Measurements from ENCODE around the gene ARID3B.
"Not testable (repeated sequence)": the region's sequence is repeated elsewhere in the genome, so short reads cannot be mapped to it uniquely, and the experiment has no call there.

The ARID3B gene

GRCh38 chr15:74519311-74519710 is 21.7 kb upstream of the ARID3B start:
- DNase-seq (no peak), ATAC-seq (replicated peaks) (no peak)
- Mint-ChIP-seq H3K27ac (no peak overlapping the region), H3K27me3 (no peaks in the 10 kb centered on the region), H3K4me1 (ENCODE audit: low read depth in 2 of 2) (no peaks in the 10 kb centered on the region), H3K36me3 (ENCODE audit: insufficient read depth) (no peaks in the 10 kb centered on the region), H3K4me3 (no peak overlapping the region), H3K9me3 (no peaks in the 10 kb centered on the region)

GRCh38 chr15:74520407-74520806 is 20.6 kb upstream of the ARID3B start:
- H3K4me3 Mint-ChIP-seq: no peak overlapping the region
- H3K36me3 Mint-ChIP-seq (ENCODE audit: insufficient read depth): no peaks in the 10 kb centered on the region
- H3K4me1 Mint-ChIP-seq (ENCODE audit: low read depth in 2 of 2): no peaks in the 10 kb centered on the region
- ATAC-seq (replicated peaks): no peak
- no peak for DNase-seq
- H3K9me3 Mint-ChIP-seq: no peaks in the 10 kb centered on the region
- H3K27ac Mint-ChIP-seq: no peak overlapping the region
- no peaks in the 10 kb centered on the region for H3K27me3 Mint-ChIP-seq

GRCh38 chr15:74523982-74524381 is 17.0 kb upstream of the ARID3B start:
- H3K36me3 Mint-ChIP-seq (ENCODE audit: insufficient read depth): no peaks in the 10 kb centered on the region
- no peaks in the 10 kb centered on the region for H3K9me3 Mint-ChIP-seq
- H3K4me1 Mint-ChIP-seq (ENCODE audit: low read depth in 2 of 2): no peaks in the 10 kb centered on the region
- no peak overlapping the region for H3K27ac Mint-ChIP-seq
- DNase-seq (no peak), ATAC-seq (replicated peaks) (no peak)
- no peak overlapping the region for H3K4me3 Mint-ChIP-seq
- no peaks in the 10 kb centered on the region for H3K27me3 Mint-ChIP-seq

- ATAC-seq (replicated peaks) (no peak), DNase-seq (no peak)
- no peaks in the 10 kb centered on the region for H3K27me3 Mint-ChIP-seq
- H3K9me3 Mint-ChIP-seq: no peaks in the 10 kb centered on the region
- no peak overlapping the region for H3K27ac Mint-ChIP-seq
- H3K4me1 Mint-ChIP-seq (ENCODE audit: low read depth in 2 of 2): no peaks in the 10 kb centered on the region
- no peak overlapping the region for H3K4me3 Mint-ChIP-seq
- no peaks in the 10 kb centered on the region for H3K36me3 Mint-ChIP-seq (ENCODE audit: insufficient read depth)
Observed at GRCh38 chr15:74525309-74525708, 15.7 kb upstream of the ARID3B start.

GRCh38 chr15:74525945-74526344 is 15.1 kb upstream of the ARID3B start:
- H3K27ac Mint-ChIP-seq: no peak overlapping the region

GRCh38 chr15:74528876-74529275 is 12.1 kb upstream of the ARID3B start:
- Mint-ChIP-seq H3K27ac (no peak overlapping the region), H3K36me3 (ENCODE audit: insufficient read depth) (peaks cover 4% of the 10 kb centered on the region), H3K27me3 (no peaks in the 10 kb centered on the region), H3K4me1 (ENCODE audit: low read depth in 2 of 2) (no peaks in the 10 kb centered on the region), H3K9me3 (no peaks in the 10 kb centered on the region), H3K4me3 (no peak overlapping the region)
- ATAC-seq (replicated peaks) (no peak), DNase-seq (no peak)

More at GRCh38 chr15:74525945-74526344, 15.1 kb upstream of the ARID3B start:
- DNase-seq (no peak), ATAC-seq (replicated peaks) (no peak)
- no peak overlapping the region for H3K4me3 Mint-ChIP-seq
- H3K27me3 Mint-ChIP-seq: no peaks in the 10 kb centered on the region
- no peaks in the 10 kb centered on the region for H3K9me3 Mint-ChIP-seq
- no peaks in the 10 kb centered on the region for H3K36me3 Mint-ChIP-seq (ENCODE audit: insufficient read depth)
- H3K4me1 Mint-ChIP-seq (ENCODE audit: low read depth in 2 of 2): no peaks in the 10 kb centered on the region

GRCh38 chr15:74529921-74530320 is 11.1 kb upstream of the ARID3B start:
- ATAC-seq (replicated peaks) (no peak), DNase-seq (no peak)
- H3K27me3 Mint-ChIP-seq: no peaks in the 10 kb centered on the region
- peaks cover 4% of the 10 kb centered on the region for H3K36me3 Mint-ChIP-seq (ENCODE audit: insufficient read depth)
- H3K4me1 Mint-ChIP-seq (ENCODE audit: low read depth in 2 of 2): no peaks in the 10 kb centered on the region
- H3K27ac Mint-ChIP-seq: no peak overlapping the region
- H3K4me3 Mint-ChIP-seq: no peak overlapping the region
- no peaks in the 10 kb centered on the region for H3K9me3 Mint-ChIP-seq

GRCh38 chr15:74530771-74531143 is 10.3 kb upstream of the ARID3B start:
- Mint-ChIP-seq H3K4me3 (no peak overlapping the region), H3K27me3 (no peaks in the 10 kb centered on the region), H3K36me3 (ENCODE audit: insufficient read depth) (peaks cover 4% of the 10 kb centered on the region), H3K27ac (no peak overlapping the region), H3K9me3 (no peaks in the 10 kb centered on the region), H3K4me1 (ENCODE audit: low read depth in 2 of 2) (no peaks in the 10 kb centered on the region)
- DNase-seq: no peak
- no peak for ATAC-seq (replicated peaks)

GRCh38 chr15:74531144-74531811 is 9.7 kb upstream of the ARID3B start:
- no peak for ATAC-seq (replicated peaks)
- peaks cover 4% of the 10 kb centered on the region for H3K36me3 Mint-ChIP-seq (ENCODE audit: insufficient read depth)
- H3K27ac Mint-ChIP-seq: no peak overlapping the region
- no peaks in the 10 kb centered on the region for H3K9me3 Mint-ChIP-seq
- no peak overlapping the region for H3K4me3 Mint-ChIP-seq
- no peaks in the 10 kb centered on the region for H3K27me3 Mint-ChIP-seq
- DNase-seq: no peak
- no peaks in the 10 kb centered on the region for H3K4me1 Mint-ChIP-seq (ENCODE audit: low read depth in 2 of 2)

- peaks cover 6% of the 10 kb centered on the region for H3K36me3 Mint-ChIP-seq (ENCODE audit: insufficient read depth)
- no peak for DNase-seq
- no peaks in the 10 kb centered on the region for H3K9me3 Mint-ChIP-seq
- H3K27me3 Mint-ChIP-seq: no peaks in the 10 kb centered on the region
- peaks cover 5 to 9% of the 10 kb centered on the region in 2 donors for H3K4me1 Mint-ChIP-seq (ENCODE audit: low read depth in 2 of 2)
- H3K4me3 Mint-ChIP-seq: no peak overlapping the region
- H3K27ac Mint-ChIP-seq: no peak overlapping the region
- ATAC-seq (replicated peaks): no peak
Observed at GRCh38 chr15:74535388-74536084, 5.5 kb upstream of the ARID3B start.

GRCh38 chr15:74537736-74538135 is 3.3 kb upstream of the ARID3B start:
- Mint-ChIP-seq H3K36me3 (ENCODE audit: insufficient read depth) (peaks cover 12% of the 10 kb centered on the region), H3K9me3 (no peaks in the 10 kb centered on the region), H3K4me1 (ENCODE audit: low read depth in 2 of 2) (peaks cover 17 to 24% of the 10 kb centered on the region in 2 donors), H3K27ac (no peak overlapping the region), H3K27me3 (no peaks in the 10 kb centered on the region), H3K4me3 (no peak overlapping the region)
- ATAC-seq (replicated peaks) (no peak), DNase-seq (no peak)

- H3K4me1 Mint-ChIP-seq (ENCODE audit: low read depth in 2 of 2): peaks cover 29 to 38% of the 10 kb centered on the region in 2 donors
- peak overlapping the region; percentile 2 to 96 for H3K4me3 Mint-ChIP-seq
- DNase-seq; H3K27me3 Mint-ChIP-seq; ATAC-seq (replicated peaks); H3K9me3 Mint-ChIP-seq: not testable (repeated sequence)
- H3K36me3 Mint-ChIP-seq (ENCODE audit: insufficient read depth): peaks cover 19% of the 10 kb centered on the region
- H3K27ac Mint-ChIP-seq: peak overlapping the region; percentile 2 to 12
Observed at GRCh38 chr15:74539521-74539920, 1.5 kb upstream of the ARID3B start.

- Mint-ChIP-seq H3K4me1 (ENCODE audit: low read depth in 2 of 2) (peaks cover 33 to 38% of the 10 kb centered on the region in 2 donors), H3K9me3 (no peaks in the 10 kb centered on the region), H3K27ac (peak overlapping the region; percentile 74 to 92), H3K36me3 (ENCODE audit: insufficient read depth) (peaks cover 19% of the 10 kb centered on the region), H3K27me3 (no peaks in the 10 kb centered on the region), H3K4me3 (peak overlapping the region; percentile 91 to 96)
- ATAC-seq (replicated peaks) (no peak), DNase-seq (no peak)
Observed at GRCh38 chr15:74540161-74540760, 759 bp upstream of the ARID3B start.

All from effector memory CD8-positive, alpha-beta T cell (primary cell).